ENCODE data around the gene MID1.

The MID1 gene, protein sequence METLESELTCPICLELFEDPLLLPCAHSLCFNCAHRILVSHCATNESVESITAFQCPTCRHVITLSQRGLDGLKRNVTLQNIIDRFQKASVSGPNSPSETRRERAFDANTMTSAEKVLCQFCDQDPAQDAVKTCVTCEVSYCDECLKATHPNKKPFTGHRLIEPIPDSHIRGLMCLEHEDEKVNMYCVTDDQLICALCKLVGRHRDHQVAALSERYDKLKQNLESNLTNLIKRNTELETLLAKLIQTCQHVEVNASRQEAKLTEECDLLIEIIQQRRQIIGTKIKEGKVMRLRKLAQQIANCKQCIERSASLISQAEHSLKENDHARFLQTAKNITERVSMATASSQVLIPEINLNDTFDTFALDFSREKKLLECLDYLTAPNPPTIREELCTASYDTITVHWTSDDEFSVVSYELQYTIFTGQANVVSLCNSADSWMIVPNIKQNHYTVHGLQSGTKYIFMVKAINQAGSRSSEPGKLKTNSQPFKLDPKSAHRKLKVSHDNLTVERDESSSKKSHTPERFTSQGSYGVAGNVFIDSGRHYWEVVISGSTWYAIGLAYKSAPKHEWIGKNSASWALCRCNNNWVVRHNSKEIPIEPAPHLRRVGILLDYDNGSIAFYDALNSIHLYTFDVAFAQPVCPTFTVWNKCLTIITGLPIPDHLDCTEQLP

DNA sequence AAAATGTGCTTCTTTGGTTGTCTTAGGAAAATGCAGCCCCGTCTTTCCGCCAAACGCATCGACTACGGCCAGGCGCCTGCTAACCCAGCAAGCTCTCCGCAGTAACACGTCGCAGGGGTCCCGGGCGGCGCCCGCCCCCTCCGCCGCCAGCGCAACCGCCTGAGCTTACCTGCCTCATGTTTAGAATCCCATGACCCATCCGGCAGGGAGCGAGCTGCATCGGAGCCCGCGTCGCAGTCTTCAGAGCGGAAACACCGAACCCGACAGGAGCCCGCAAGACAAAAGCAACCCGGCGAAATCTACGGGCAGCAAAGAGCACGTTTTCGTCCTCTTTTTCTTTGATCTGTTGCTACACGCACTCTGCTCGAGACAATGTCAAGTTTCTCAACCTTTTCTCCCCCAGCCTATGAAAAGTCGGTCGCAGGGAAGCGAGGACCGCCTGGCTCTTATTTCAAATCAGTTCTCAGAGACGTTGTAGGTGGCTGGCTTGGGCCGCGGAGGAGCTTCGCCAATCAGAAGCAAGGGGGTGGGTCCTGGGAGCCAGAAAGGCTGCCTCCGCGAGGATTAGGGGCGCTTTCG is at the start of gene MID1:
Gene MID1, minus strand, starts transcription at position 465 of the 579 bp plus-strand sequence. CDS start 53,038 bp downstream, outside the sequence.
- DNase-seq, result peak; percentile 66

DNA sequence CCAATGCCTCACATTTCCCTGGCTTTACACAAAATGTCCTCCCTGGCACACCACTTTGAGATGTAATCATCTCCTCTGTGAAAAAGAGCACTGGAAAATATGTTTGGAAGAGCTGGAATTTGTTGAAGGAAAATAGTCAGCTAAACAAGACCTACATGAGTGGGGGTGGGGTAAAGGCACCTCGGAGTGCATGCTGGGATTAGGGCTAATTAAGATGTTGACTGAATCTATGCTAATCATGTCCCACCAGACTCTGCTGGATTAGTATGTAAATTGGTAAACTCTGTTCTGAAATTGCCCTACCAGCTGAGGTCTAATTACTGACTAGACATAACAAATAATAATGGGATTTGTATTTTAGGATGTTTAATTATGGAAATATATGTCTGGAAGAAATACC is 46.8 kb upstream of the MID1 start:
- no peak for DNase-seq

DNA sequence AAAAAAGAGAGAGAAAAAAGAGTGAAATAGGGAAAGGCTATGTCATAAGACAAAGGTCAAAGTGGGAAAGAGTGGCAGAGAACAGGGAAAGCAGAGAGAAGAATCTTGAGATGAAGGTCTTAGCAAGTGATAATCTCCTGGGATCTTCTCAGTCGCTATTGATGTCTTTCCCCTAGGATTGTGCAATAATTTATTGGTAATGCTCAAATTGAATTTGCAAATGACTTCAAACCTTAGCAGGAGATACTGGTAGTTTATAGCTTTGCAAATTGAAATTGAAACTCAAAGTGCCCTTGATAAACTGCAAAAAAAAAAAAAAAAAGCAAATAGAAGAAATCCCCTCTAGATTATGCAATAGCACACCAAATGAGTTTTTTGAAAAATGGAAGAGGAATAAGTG is 45.7 kb upstream of the MID1 start:
- no peak for DNase-seq

DNA sequence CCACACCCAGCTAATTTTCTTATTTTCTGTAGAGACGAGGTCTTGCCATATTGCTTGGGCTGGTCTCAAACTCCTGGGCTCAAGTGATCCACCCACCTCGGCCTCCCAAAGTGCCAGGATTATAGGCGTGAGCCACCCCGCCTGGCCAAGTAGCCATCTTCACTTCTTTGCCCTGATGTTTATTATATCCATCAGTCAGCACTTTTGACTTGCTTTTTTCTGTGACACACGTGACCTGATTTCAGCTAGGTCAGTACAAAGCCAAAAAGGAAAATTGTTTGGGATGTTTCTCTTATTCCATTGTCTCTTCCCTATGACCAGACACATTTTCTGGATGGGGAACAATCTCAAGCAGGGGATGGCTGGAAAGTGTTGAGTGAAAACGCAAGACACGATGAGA is 45.3 kb upstream of the MID1 start:
- DNase-seq, result no peak

DNA sequence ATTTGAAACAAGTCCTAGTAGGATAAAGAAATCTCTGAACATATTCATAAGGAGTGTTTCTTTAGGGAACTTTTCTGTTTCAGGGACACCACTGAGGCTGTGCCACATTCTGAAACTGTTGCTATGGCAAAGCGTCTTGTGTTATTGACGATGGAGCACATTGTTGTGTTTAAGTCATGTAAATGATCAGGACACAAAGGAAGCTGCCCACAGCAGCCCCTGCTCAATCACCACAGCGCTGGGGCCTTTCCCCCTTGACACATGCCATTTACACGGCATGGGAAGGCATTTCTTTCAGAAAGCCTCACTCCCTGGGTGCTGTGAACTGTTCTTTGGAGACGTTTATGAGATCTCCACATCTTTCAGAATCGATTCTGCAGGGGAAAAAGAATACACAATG is 39.8 kb upstream of the MID1 start:
- no peak for DNase-seq

DNA sequence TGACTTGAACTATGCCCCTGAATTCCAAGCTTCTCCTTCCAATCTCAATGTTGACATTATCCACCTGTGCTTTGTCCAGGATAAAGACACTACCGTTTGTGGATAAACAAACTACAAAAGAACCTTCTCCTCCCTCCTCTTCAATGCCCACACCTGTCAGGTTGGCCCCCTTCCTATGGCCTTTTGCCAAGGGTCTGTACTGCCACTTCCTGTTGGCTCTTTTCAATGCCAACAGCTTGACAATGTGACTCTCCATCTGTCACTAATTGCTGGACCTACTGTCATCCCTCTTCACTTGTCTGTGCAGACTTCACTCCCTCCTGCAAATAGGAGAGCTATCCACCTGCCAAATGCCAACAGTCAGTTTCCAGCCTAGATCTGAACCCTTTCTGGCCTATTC is 35.8 kb upstream of the MID1 start:
- peak; percentile 86 for DNase-seq

DNA sequence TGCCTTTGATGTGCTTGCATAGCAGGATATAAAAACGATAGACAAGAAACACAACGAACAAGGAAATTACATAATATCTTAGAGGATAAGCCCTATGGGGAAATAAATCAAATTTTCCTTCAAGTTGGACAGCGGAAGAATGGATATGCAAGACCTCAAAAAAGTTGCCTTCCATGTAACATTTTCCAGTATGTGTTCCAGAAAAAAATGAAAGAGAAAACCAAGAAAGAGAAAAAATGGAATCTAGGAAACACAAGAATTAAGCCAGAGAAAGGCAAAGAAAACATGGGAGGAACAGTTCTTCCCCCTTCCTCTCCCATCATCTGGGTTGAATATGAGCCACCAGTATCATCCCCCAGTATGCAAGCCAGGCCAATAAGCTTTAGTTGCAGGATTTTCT is 34.6 kb upstream of the MID1 start:
- DNase-seq, result no peak

DNA sequence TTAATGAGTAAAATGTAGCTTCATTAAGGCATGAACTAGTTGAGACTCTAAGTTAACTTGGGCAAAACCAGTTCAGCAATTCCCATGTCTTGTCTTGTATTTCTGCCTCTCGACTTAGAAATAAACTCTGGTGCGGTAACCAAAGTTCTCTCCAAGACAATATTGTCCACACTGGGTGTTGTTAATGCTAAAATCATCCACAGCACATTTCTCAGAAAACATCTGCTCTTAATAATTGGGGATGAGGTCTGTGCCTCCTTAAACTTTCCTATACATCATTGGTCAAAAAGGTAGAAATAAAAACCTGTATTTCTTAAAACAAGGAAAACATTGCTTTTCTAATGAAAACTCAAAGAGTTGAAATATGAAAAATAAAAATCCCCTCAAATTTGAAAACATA is 32.9 kb upstream of the MID1 start:
- no peak for DNase-seq

DNA sequence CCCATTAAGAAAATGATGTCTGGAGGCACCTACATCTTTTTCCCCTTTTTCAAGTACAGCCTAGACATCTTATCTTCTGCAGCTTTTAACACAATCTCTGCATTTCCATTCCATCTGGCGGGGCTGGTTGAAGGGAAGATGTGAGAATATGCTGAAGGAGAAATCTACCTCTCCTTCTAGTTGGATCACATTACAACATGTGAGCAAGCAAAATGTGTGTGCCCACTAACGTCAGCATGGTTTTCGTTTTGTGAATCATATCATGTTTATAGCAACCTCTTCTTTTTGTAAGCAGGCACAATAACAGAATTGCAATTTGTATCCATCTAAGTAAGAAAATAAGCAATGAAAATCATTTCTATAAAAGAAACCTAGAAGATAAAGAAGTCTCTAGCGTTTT is 28.9 kb upstream of the MID1 start:
- no peak for DNase-seq

DNA sequence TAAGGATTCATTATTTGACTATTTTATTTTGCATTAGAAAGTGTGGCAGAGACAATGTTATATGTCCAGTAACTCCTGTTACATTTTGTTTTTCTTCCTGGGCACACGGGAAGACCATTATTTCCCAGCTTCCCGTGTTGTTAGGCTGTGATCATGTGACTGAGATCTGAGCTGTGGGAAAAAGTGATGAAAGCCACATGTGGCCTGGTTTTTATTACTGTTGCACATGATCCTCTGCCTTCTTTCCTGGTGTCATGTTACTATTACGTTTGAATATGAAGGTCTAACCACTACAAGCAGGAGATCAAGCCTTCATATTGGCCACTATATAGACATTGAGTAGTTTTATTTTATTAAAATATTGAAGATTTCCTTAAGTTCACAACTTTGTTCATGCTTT is 28.2 kb upstream of the MID1 start:
- DNase-seq, result no peak

DNA sequence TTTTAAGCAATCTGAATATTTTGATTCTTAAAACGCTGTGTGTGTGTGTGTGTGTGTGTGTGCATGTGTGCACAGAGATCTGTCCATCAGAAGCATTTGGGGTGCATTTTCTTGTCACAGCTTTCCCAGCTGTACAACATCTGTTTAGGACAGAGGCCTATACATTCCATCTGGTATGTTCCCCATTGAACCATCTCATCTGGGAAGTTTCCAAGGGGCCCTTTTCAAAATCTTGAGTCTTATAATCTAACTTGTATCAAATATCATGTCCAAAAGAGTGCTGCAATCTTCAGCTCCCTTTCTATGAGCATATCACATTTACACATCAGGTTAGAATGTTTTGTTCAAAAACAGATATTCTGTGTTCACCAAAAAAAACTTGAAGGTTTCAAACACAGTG is 16.5 kb upstream of the MID1 start:
- DNase-seq, result no peak

DNA sequence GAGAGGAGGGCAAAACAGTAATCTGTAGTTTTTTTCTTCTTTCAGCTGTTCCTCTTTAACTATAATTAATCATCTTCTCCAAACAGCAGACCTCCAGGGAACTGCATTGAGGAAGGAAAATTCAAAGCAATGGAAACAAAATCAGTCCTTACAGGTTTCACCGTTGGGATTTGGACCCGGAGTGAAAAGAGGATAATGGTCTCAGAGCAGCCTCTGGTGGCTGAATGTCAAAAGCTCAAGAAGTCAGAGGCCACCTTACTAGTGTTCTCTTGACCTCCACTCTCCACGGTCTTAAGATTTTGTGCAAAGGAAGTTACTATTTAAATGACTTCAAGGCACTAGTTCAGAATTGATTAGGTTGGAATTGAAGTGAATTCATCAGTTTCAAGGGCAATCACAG is 16.0 kb upstream of the MID1 start:
- DNase-seq, result peak; percentile 34

DNA sequence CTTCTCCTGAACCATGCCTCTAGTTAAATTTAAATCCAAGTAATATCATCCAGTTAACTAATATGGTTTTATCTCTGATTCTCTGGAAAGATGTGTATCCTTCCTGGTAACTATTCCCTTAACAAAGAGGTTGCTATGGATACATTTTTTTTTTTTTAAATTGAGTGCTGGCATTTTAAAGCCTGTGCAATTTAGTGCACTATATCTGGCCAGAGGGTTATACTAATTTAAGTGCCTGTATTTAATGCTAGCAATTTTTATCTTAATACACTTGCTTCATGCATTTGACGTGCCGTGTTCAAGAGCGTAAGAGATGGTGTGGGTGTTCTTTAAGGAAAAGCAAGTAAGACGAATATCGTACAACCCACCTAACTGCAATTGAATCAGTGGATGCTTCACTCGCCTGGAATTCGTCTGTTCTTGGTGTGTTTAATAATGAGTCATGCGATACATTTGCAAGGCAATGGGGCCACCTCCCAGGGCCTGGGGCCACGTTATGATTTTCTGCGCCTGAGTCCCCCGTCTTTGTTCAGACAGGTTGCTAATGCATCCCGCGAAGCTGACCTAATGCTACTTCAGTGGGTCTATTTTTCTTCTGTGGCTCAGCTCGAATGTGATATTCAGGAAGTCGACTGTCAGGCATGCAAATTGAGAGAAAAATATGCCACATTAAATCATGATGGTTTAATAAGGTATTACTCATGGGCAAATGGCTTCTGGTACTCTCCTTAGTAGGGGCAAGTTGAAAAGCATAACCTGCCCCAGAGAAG is 14.2 kb upstream of the MID1 start:
- no peak for DNase-seq

DNA sequence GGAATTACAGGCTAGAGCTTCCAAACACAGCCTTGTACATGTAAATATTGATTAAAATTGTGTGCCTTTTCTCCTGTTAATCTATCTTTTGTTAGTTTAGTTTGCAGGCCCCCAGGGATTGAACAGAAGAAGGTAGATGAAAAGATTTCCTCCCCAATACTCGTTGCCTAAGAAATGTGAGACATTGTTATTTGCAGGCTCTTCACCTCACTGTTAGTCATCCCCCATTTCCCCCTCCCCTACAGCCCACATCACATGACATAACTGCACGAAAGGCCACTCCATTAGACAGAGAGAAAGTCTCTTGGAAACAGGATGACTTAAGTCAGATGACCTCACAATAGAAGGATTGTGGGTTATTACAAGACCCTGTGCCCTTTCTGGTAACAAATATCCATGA is 13.3 kb upstream of the MID1 start:
- peak; percentile 64 for DNase-seq

DNA sequence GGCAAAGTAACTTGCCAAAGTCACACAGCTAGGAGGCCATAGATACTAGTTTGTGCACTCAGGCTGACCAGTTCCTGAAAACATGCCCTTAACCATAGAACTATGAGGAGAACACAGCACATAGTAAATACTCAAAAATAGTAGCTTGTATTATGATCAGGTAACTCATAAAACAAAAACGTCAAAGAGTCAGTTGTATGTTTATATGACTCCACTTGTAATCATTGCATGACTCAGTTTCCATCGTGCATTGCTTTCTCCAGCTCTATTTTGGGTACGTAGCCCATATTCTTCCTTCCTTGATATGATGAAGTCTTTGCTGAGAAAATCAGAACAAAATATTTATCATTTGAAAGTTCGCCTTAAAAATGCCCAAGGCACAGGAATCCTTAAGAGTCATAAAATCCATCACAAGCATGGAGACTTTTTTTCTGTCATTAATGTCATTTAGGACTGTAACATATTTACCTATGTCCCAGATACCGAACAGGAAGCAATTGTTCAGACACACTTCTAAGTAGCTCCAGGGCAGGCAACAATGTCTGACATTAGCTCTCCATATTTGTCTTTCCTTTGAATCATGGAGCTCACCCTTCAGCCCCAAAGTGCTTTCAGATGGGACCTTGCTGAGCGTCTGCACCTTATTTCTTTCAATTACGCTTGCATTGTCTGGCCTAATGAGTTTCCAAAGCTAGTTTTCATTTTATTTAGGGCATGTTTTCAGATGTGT is 11.2 kb upstream of the MID1 start:
- no peak for DNase-seq

DNA sequence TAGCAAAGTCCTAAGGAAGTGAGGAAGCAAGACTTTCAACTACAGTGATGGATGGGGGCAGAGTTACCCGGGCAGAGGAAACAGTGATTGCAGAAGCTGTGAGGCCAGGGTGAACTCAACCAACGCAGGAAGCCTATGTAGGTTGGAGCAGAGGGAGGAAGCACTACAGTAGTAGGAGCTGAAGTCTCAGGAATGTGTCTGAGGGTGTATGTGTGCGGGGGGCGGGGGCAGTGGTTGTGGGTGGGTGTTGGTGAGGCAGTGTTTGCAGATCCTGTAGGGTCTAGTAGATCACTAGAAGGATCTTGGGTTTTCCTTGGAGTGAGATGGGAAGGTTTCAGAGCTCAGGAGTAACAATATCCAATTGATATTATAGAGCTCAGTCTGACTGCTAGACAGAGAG is 9.9 kb upstream of the MID1 start:
- DNase-seq, result no peak

DNA sequence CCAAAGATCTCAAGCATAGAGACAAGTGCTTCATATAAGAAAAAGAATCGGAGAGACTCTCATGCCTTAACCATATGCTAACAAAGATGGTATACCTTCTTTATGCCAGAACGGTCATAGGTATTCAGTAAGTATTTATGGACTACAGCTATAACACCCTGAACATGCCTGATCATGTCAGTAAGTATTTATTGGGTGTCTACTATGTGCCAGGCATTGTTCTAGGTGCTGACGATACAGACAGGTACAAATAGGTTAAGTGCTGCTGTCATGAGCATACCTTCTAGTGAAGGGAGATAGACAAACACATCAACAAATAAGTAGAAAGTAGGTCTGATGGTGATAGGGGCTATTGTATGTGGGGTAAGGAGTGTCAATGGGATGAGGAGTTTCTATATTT is 9.5 kb upstream of the MID1 start:
- no peak for DNase-seq

DNA sequence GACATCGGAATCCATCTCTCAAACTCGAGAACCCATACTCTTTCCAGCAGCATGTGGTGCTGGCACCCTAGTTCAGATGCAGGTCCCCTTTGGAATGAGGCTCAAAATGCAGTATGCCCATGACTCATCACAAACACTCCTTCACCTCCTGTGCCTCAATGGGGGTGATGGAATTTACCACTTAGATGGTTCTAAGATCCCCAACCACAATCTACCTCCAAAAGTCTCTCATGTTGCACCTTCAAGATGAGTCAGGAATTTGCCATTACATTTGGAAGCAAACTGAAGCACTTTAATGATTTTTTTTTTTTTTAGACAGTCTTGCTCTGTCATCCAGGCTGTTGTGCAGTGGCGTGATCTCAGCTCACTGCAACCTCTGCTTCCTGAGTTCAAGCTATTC is 8.5 kb upstream of the MID1 start:
- no peak for DNase-seq

DNA sequence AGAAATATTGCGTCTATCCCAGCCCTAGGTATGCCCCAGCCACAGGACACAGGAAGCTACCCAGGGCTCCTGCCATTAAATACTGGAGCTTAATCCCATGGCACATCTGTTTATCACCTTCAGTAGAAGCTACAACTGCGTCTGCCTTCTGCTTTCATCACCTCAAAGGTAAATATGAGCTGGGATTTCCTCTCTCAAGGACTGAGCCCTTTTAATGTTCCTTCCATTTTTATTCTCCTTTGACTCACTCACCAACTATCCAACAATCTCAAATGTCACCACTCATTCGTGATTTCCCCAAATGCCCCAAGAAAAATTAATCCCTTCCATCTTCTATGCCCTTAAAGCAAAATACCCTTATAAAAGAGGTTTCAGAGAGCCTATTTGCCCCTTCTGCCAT is 1.8 kb upstream of the MID1 start:
- no peak for DNase-seq

DNA sequence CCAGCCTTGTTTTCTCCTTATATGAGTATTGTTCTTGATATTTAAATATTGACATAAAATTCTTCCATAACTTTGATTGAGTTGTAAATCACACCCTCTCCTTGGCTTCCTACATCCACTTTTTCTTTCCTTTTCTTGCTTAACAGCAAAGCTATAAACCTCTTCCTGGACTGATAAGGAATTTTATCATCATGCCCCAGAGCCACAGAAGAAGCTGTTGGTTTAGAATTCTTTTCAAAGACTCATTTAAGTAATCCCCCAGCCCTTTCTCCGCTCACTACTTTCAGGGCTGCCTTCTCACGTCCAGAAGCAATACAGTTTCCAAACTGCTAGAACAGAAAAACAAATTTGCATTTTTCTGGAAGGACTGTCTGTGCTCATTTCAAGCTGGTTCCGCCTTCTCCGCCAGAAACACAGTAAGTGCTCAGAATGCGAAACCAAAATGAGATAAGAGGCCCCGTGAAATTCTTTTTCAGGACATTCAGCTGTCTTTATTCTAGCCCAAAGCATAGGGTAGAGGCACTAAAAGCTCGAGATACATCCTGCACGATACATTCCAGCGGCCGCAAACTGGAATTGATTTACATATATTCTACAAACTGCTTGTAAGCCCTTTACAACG is 849 bp downstream of the MID1 start:
- DNase-seq, result no peak

DNA sequence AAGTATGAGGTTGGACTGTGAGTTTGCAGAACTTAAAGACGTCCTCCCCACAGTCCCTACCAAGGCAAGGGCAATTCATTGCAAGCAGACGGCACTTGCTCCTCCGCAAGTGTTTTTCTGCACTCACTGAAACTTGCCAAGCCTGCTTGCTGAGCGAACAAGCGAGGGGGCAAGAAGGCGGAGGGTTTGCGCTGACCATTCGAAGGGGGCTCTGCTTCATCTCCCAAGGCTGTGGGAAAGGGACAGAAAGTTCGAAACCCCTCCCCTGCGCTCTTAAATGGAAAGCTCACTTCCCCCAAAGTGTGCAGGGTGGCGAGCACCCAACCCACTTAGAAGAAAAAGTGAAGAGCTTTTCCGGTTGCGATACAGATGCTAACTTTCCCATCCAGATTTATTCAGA is 1.4 kb downstream of the MID1 start:
- no peak for DNase-seq

DNA sequence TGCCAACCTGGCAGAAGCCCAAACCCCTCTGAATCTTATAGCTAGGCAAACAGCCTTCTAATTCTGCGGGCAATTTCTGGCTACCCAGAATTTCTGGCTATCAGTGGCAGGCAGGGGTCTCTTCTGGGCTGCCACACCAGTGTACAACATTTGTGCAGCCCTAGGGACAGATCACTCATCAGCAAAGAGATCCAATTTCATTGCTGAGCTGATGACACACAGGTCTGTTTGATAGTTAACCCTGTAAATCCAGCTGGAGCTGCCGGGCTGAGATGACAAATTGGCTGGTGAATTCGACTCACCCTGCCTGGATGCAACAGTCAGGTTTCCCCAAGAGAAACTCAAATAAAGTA is 2.4 kb downstream of the MID1 start:
- DNase-seq, result no peak

All from NCI-H345 (cell line).